DOHH2 (cell line): ENCODE data around the gene SPOCK2.
"Not testable (repeated sequence)": the region's sequence is repeated elsewhere in the genome, so short reads cannot be mapped to it uniquely, and the experiment has no call there.

ENCODE experiments used
- H3F3A ChIP-seq: fragments of 200-600 bp; sonication (generic), shearing (Covaris generic); 2 replicates; pipeline ENCODE4 v1.6.0; 2016; ENCODE audit warnings: antibody characterized with exemption, mild to moderate bottlenecking; ENCODE audit not compliant: control insufficient read depth, insufficient read depth
- H3K27ac ChIP-seq: fragments of 200-600 bp; sonication (generic); 2 replicates; pipeline ENCODE4 v1.5.1; 2014; ENCODE audit warnings: low read depth, mild to moderate bottlenecking, low read length, moderate library complexity
- H3K27me3 ChIP-seq: fragments of 200-600 bp; sonication (generic); 2 replicates; pipeline ENCODE4 v1.6.1; 2014; ENCODE audit warnings: mild to moderate bottlenecking, low read length, mixed read lengths; ENCODE audit not compliant: control insufficient read depth
- H3K36me3 ChIP-seq: fragments of 200-600 bp; sonication (generic); 2 replicates; pipeline ENCODE4 v1.6.1; 2014; ENCODE audit warnings: mild to moderate bottlenecking, low read length, moderate library complexity, mixed read lengths; ENCODE audit not compliant: control insufficient read depth
- H3K4me1 ChIP-seq: fragments of 200-600 bp; sonication (generic); 2 replicates; pipeline ENCODE4 v1.6.1; 2014; ENCODE audit warnings: mild to moderate bottlenecking, low read length, mixed read lengths; ENCODE audit not compliant: control insufficient read depth
- H3K4me2 ChIP-seq: fragments of 200-600 bp; sonication (generic); 2 replicates; pipeline ENCODE4 v1.6.0; 2014; ENCODE audit warnings: mild to moderate bottlenecking, low read length, moderate library complexity
- H3K4me3 ChIP-seq: fragments of 200-600 bp; sonication (generic); 2 replicates; pipeline ENCODE4 v1.5.1; 2014; ENCODE audit warnings: mild to moderate bottlenecking, low read length, mixed read lengths
- H3K79me2 ChIP-seq: fragments of 200-600 bp; sonication (generic); 2 replicates; pipeline ENCODE4 v1.6.1; 2014; ENCODE audit warnings: mild to moderate bottlenecking, low read length, mixed read lengths; ENCODE audit not compliant: control insufficient read depth
- H3K9me2 ChIP-seq: fragments of 200-600 bp; sonication (generic); replicated peaks from 2 replicates; pipeline ENCODE4 v1.6.1; 2014; ENCODE audit warnings: mild to moderate bottlenecking, low read length, mixed read lengths; ENCODE audit not compliant: control insufficient read depth
- H3K9me3 ChIP-seq: fragments of 200-600 bp; sonication (generic); 2 replicates; pipeline ENCODE4 v1.6.1; 2014; ENCODE audit warnings: antibody characterized with exemption, low read length, mixed read lengths; ENCODE audit not compliant: control insufficient read depth, insufficient read depth
- H4K20me1 ChIP-seq: fragments of 200-600 bp; sonication (generic); 2 replicates; pipeline ENCODE4 v1.6.0; 2014; ENCODE audit warnings: low read depth, mild to moderate bottlenecking, antibody characterized with exemption, low read length, moderate library complexity; ENCODE audit not compliant: control insufficient read depth, insufficient read depth
- EZH2phosphoT487 ChIP-seq: fragments of 200-600 bp; sonication (generic); IDR thresholded peaks from 2 replicates; pipeline ENCODE4 v1.6.1; 2017; ENCODE audit warnings: borderline replicate concordance, mild to moderate bottlenecking, antibody characterized with exemption, low read length, moderate library complexity, mixed read lengths
- TF ChIP-seq, protein P1 (sequence below): fragments of 200-600 bp; sonication (generic); IDR thresholded peaks from one replicate; pipeline ENCODE4 v1.5.1; 2014; ENCODE audit warnings: antibody characterized with exemption, mild to moderate bottlenecking, low read depth, low read length; ENCODE audit not compliant: poor library complexity, severe bottlenecking

Gene SPOCK2, protein sequence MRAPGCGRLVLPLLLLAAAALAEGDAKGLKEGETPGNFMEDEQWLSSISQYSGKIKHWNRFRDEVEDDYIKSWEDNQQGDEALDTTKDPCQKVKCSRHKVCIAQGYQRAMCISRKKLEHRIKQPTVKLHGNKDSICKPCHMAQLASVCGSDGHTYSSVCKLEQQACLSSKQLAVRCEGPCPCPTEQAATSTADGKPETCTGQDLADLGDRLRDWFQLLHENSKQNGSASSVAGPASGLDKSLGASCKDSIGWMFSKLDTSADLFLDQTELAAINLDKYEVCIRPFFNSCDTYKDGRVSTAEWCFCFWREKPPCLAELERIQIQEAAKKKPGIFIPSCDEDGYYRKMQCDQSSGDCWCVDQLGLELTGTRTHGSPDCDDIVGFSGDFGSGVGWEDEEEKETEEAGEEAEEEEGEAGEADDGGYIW

GRCh38 chr10:72087969-72088888 lies at the start of gene SPOCK2:
TSS of gene SPOCK2 (minus strand) at chr10:72088551. CDS start at chr10:72088328, 223 bp downstream.
- Histone ChIP-seq H3K4me3 (peak within 1 kb of the TSS; percentile 68), H3K79me2 (no peaks in the 10 kb centered on the region), H3F3A (no peaks in the 10 kb centered on the region), H4K20me1 (no peaks in the 10 kb centered on the region), H3K4me2 (peak within 1 kb of the TSS; percentile 79), H3K9me2 (no peaks in the 10 kb centered on the region), H3K9me3 (no peaks in the 10 kb centered on the region), H3K36me3 (no peaks in the 10 kb centered on the region), H3K27ac (no peak within 1 kb of the TSS), H3K27me3 (peaks cover 40% of the 10 kb centered on the region), H3K4me1 (peaks cover 17% of the 10 kb centered on the region)
- TF ChIP-seq, protein P1, sequence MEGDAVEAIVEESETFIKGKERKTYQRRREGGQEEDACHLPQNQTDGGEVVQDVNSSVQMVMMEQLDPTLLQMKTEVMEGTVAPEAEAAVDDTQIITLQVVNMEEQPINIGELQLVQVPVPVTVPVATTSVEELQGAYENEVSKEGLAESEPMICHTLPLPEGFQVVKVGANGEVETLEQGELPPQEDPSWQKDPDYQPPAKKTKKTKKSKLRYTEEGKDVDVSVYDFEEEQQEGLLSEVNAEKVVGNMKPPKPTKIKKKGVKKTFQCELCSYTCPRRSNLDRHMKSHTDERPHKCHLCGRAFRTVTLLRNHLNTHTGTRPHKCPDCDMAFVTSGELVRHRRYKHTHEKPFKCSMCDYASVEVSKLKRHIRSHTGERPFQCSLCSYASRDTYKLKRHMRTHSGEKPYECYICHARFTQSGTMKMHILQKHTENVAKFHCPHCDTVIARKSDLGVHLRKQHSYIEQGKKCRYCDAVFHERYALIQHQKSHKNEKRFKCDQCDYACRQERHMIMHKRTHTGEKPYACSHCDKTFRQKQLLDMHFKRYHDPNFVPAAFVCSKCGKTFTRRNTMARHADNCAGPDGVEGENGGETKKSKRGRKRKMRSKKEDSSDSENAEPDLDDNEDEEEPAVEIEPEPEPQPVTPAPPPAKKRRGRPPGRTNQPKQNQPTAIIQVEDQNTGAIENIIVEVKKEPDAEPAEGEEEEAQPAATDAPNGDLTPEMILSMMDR = no peak
- peak; percentile 76; the same call in 1 of the 2 replicates for TF ChIP-seq EZH2phosphoT487

GRCh38 chr10:72137583-72137982 lies 49.2 kb upstream of the SPOCK2 start:
- no peak overlapping the region for H3K27ac ChIP-seq
- no peaks in the 10 kb centered on the region for H3K79me2 ChIP-seq
- H3K9me2 ChIP-seq = no peaks in the 10 kb centered on the region
- H3K4me2 ChIP-seq = no peak overlapping the region
- no peaks in the 10 kb centered on the region for H4K20me1 ChIP-seq
- H3K9me3 ChIP-seq = peaks cover 3% of the 10 kb centered on the region; the same call in 1 of the 2 replicates
- no peaks in the 10 kb centered on the region for H3F3A ChIP-seq
- H3K4me1 ChIP-seq = no peaks in the 10 kb centered on the region
- H3K4me3 ChIP-seq = no peak overlapping the region
- no peaks in the 10 kb centered on the region for H3K27me3 ChIP-seq
- no peak for TF ChIP-seq EZH2phosphoT487
- TF ChIP-seq, protein P1 = no peak
- H3K36me3 ChIP-seq = peaks cover 9% of the 10 kb centered on the region

DNA sequence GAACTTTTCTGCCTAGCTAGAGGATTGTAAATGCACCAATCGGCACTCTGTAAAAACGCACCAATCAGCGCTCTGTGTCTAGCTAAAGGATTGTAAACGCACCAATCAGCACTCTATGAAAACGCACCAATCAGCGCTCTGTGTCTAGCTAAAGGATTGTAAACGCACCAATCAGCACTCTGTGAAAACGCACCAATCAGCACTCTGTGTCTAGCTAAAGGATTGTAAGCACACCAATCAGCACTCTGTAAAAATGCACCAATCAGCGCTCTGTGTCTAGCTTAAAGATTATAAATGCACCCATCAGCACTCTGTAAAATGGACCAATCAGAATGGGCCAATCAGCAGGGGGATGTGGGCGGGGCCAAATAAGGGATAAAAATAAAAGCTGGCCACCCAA lies 47.9 kb upstream of the SPOCK2 start:
- not testable (repeated sequence) for H3K9me2 ChIP-seq, H3K4me3 ChIP-seq, H4K20me1 ChIP-seq, H3K4me1 ChIP-seq, H3K27ac ChIP-seq, H3F3A ChIP-seq, H3K9me3 ChIP-seq, H3K79me2 ChIP-seq, H3K27me3 ChIP-seq, H3K4me2 ChIP-seq
- peaks cover 10% of the 10 kb centered on the region for H3K36me3 ChIP-seq
